ENCODE measurements around the gene CD81.

The CD81 gene

GRCh38 chr11:2400762-2401435 lies 23.8 kb downstream of the CD81 start:
- FAIRE-seq (no peak), DNase-seq (ENCODE audit: extremely low spot score, insufficient read length, low read depth) (no peak)

GRCh38 chr11:2401436-2401984 lies 24.4 kb downstream of the CD81 start:
- DNase-seq (ENCODE audit: extremely low spot score, insufficient read length, low read depth), result no peak
- no peak for FAIRE-seq

- DNase-seq (ENCODE audit: extremely low spot score, insufficient read length, low read depth), result no peak
- no peak for FAIRE-seq
Observed at GRCh38 chr11:2402106-2402505, 25.0 kb downstream of the CD81 start.

GRCh38 chr11:2402890-2403645 lies 26.0 kb downstream of the CD81 start:
- FAIRE-seq (no peak), DNase-seq (ENCODE audit: extremely low spot score, insufficient read length, low read depth) (no peak)

GRCh38 chr11:2404735-2405196 lies 27.7 kb downstream of the CD81 start:
- no peak for FAIRE-seq

GRCh38 chr11:2406451-2406850 lies 29.3 kb downstream of the CD81 start:
- FAIRE-seq, result no peak
- no peak for DNase-seq (ENCODE audit: extremely low spot score, insufficient read length, low read depth)

More at GRCh38 chr11:2404735-2405196, 27.7 kb downstream of the CD81 start:
- DNase-seq (ENCODE audit: extremely low spot score, insufficient read length, low read depth), result no peak

GRCh38 chr11:2406878-2407410 lies 29.8 kb downstream of the CD81 start:
- FAIRE-seq (no peak), DNase-seq (ENCODE audit: extremely low spot score, insufficient read length, low read depth) (no peak)

GRCh38 chr11:2408671-2409070 lies 31.6 kb downstream of the CD81 start:
- FAIRE-seq (no peak), DNase-seq (ENCODE audit: extremely low spot score, insufficient read length, low read depth) (no peak)

- DNase-seq (ENCODE audit: extremely low spot score, insufficient read length, low read depth) (no peak), FAIRE-seq (no peak)
Observed at GRCh38 chr11:2409126-2409525, 32.0 kb downstream of the CD81 start.

- DNase-seq (ENCODE audit: extremely low spot score, insufficient read length, low read depth) (no peak), FAIRE-seq (no peak)
Observed at GRCh38 chr11:2409611-2410468, 32.7 kb downstream of the CD81 start.

GRCh38 chr11:2410616-2411015 lies 33.5 kb downstream of the CD81 start:
- DNase-seq (ENCODE audit: extremely low spot score, insufficient read length, low read depth) (no peak), FAIRE-seq (no peak)

GRCh38 chr11:2411446-2412305 lies 34.6 kb downstream of the CD81 start:
- DNase-seq (ENCODE audit: extremely low spot score, insufficient read length, low read depth), result no peak
- FAIRE-seq, result no peak

GRCh38 chr11:2412323-2412722 lies 35.2 kb downstream of the CD81 start:
- FAIRE-seq, result no peak
- DNase-seq (ENCODE audit: extremely low spot score, insufficient read length, low read depth), result no peak

- no peak for FAIRE-seq
- no peak for DNase-seq (ENCODE audit: extremely low spot score, insufficient read length, low read depth)
Observed at GRCh38 chr11:2413742-2414579, 36.9 kb downstream of the CD81 start.

GRCh38 chr11:2414616-2415015 lies 37.5 kb downstream of the CD81 start:
- DNase-seq (ENCODE audit: extremely low spot score, insufficient read length, low read depth), result no peak
- no peak for FAIRE-seq

GRCh38 chr11:2415171-2415570 lies 38.1 kb downstream of the CD81 start:
- FAIRE-seq (no peak), DNase-seq (ENCODE audit: extremely low spot score, insufficient read length, low read depth) (no peak)

- FAIRE-seq (no peak), DNase-seq (ENCODE audit: extremely low spot score, insufficient read length, low read depth) (no peak)
Observed at GRCh38 chr11:2415601-2416380, 38.7 kb downstream of the CD81 start.

- no peak for FAIRE-seq
Observed at GRCh38 chr11:2416765-2417164, 39.7 kb downstream of the CD81 start.

More at GRCh38 chr11:2416765-2417164, 39.7 kb downstream of the CD81 start:
- no peak for DNase-seq (ENCODE audit: extremely low spot score, insufficient read length, low read depth)
